SU-DHL-6 (cell line): ENCODE results near the gene UGT2A1.

ENCODE experiments used
- H2AFZ ChIP-seq: fragments of 200-600 bp; sonication (generic); 2 replicates; pipeline ENCODE4 v1.6.1; 2014; ENCODE audit warnings: low read depth, mild to moderate bottlenecking, moderate library complexity, mixed read lengths, antibody characterized with exemption, low read length; ENCODE audit not compliant: severe bottlenecking
- H3F3A ChIP-seq: fragments of 200-600 bp; shearing (Covaris generic); 2 replicates; pipeline ENCODE4 v1.6.0; 2016; ENCODE audit warnings: antibody characterized with exemption, mild to moderate bottlenecking; ENCODE audit not compliant: insufficient read depth
- H3K27ac ChIP-seq: fragments of 200-600 bp; sonication (generic); 2 replicates; pipeline ENCODE4 v1.5.1; 2016; ENCODE audit warnings: low read depth, mild to moderate bottlenecking, low read length, moderate library complexity, mixed read lengths
- H3K27me3 ChIP-seq: fragments of 200-600 bp; sonication (generic), shearing (Covaris generic); 2 replicates; pipeline ENCODE4 v1.6.0; 2014; ENCODE audit warnings: mild to moderate bottlenecking, low read length
- H3K36me3 ChIP-seq: fragments of 200-600 bp; sonication (generic); 2 replicates; pipeline ENCODE4 v1.6.1; 2014; ENCODE audit warnings: mild to moderate bottlenecking, low read length, mixed read lengths
- H3K4me2 ChIP-seq: fragments of 300-600, 200-600 bp; shearing (Covaris generic), sonication (generic); 2 replicates; pipeline ENCODE4 v1.6.0; 2014; ENCODE audit warnings: low read length, low read depth, mild to moderate bottlenecking; ENCODE audit not compliant: poor library complexity, severe bottlenecking
- H3K4me3 ChIP-seq: fragments of 200-600 bp; sonication (generic); 2 replicates; pipeline ENCODE4 v1.5.1; 2014; ENCODE audit warnings: antibody characterized with exemption, low read length, mild to moderate bottlenecking, mixed read lengths; ENCODE audit not compliant: insufficient read depth, poor library complexity, severe bottlenecking
- H3K79me2 ChIP-seq: fragments of 200-600 bp; sonication (generic); 2 replicates; pipeline ENCODE4 v1.6.1; 2014; ENCODE audit warnings: mild to moderate bottlenecking, low read length, moderate library complexity; ENCODE audit not compliant: insufficient read depth
- H3K9ac ChIP-seq: fragments of 200-600 bp; sonication (generic); 2 replicates; pipeline ENCODE4 v1.7.0; 2014; ENCODE audit warnings: mild to moderate bottlenecking, low read length
- H3K9me2 ChIP-seq: fragments of 200-600 bp; sonication (generic); replicated peaks from 2 replicates; pipeline ENCODE4 v1.6.1; 2014; ENCODE audit warnings: low read length; ENCODE audit not compliant: insufficient read depth
- H3K9me3 ChIP-seq: fragments of 200-600 bp; sonication (generic); 2 replicates; pipeline ENCODE4 v1.6.1; 2014; ENCODE audit warnings: low read length, mixed read lengths; ENCODE audit not compliant: insufficient read depth
- H4K20me1 ChIP-seq: fragments of 200-600 bp; sonication (generic); 2 replicates; pipeline ENCODE4 v1.6.1; 2014; ENCODE audit warnings: low read depth, mild to moderate bottlenecking, antibody characterized with exemption, low read length, moderate library complexity, mixed read lengths
- CTCF ChIP-seq: fragments of 200-600 bp; sonication (generic); IDR thresholded peaks from one replicate; pipeline ENCODE4 v1.5.1; 2017; ENCODE audit warnings: antibody characterized with exemption, mild to moderate bottlenecking, low read length, moderate library complexity; ENCODE audit not compliant: insufficient read depth, poor library complexity, severe bottlenecking
- EZH2phosphoT487 ChIP-seq: fragments of 200-600 bp; sonication (generic), shearing (Covaris generic); conservative IDR thresholded peaks from 2 replicates; pipeline ENCODE4 v1.6.1; 2018; ENCODE audit warnings: mild to moderate bottlenecking, antibody characterized with exemption, low read length, moderate library complexity, mixed read lengths

The UGT2A1 gene

GRCh38 chr4:69653147-69653546, at the start of gene UGT2A1:
UGT2A1 (minus strand) TSS chr4:69653247; CDS start chr4:69647644, 5,603 bp downstream.
- no peaks in the 10 kb centered on the region for H3K79me2 ChIP-seq
- no peak within 1 kb of the TSS for H3K4me2 ChIP-seq
- no peak within 1 kb of the TSS for H3K9ac ChIP-seq
- H3K36me3 ChIP-seq = no peaks in the 10 kb centered on the region
- no peaks in the 10 kb centered on the region for H3K9me3 ChIP-seq
- no peak within 1 kb of the TSS for H3K4me3 ChIP-seq
- H3K27ac ChIP-seq = no peak within 1 kb of the TSS
- H3K27me3 ChIP-seq = no peaks in the 10 kb centered on the region
- no peaks in the 10 kb centered on the region for H3K9me2 ChIP-seq
- TF ChIP-seq EZH2phosphoT487 (no peak), CTCF (no peak)
- H4K20me1 ChIP-seq = no peaks in the 10 kb centered on the region
- no peak within 1 kb of the TSS for H2AFZ ChIP-seq
- no peaks in the 10 kb centered on the region for H3F3A ChIP-seq

- H3F3A ChIP-seq = no peaks in the 10 kb centered on the region
- no peak overlapping the region for H2AFZ ChIP-seq
- no peaks in the 10 kb centered on the region for H3K36me3 ChIP-seq
- H3K4me3 ChIP-seq = no peak overlapping the region
- no peak overlapping the region for H3K9ac ChIP-seq
- H3K9me2 ChIP-seq = no peaks in the 10 kb centered on the region
- H3K27ac ChIP-seq = no peak overlapping the region
- no peaks in the 10 kb centered on the region for H3K9me3 ChIP-seq
- no peaks in the 10 kb centered on the region for H3K27me3 ChIP-seq
- TF ChIP-seq EZH2phosphoT487 = no peak
- TF ChIP-seq CTCF = no peak
- no peak overlapping the region for H3K4me2 ChIP-seq
- no peaks in the 10 kb centered on the region for H4K20me1 ChIP-seq
- H3K79me2 ChIP-seq = no peaks in the 10 kb centered on the region
Measured at GRCh38 chr4:69702201-69702600, 49.2 kb upstream of the UGT2A1 start.

GRCh38 chr4:69701696-69702095, 48.6 kb upstream of the UGT2A1 start:
- Histone ChIP-seq H4K20me1 (no peaks in the 10 kb centered on the region), H3K9me2 (no peaks in the 10 kb centered on the region), H3K4me2 (no peak overlapping the region), H2AFZ (no peak overlapping the region), H3K9ac (no peak overlapping the region), H3K27ac (no peak overlapping the region), H3F3A (no peaks in the 10 kb centered on the region), H3K4me3 (no peak overlapping the region), H3K9me3 (no peaks in the 10 kb centered on the region), H3K79me2 (no peaks in the 10 kb centered on the region), H3K36me3 (no peaks in the 10 kb centered on the region), H3K27me3 (no peaks in the 10 kb centered on the region)
- TF ChIP-seq CTCF = no peak
- no peak for TF ChIP-seq EZH2phosphoT487
